Effector memory CD4-positive, alpha-beta T cell (primary cell): ENCODE results near the gene ZNF701.
A peak's percentile ranks its signal among the peaks of the same experiment; 100 is the strongest.
"Not testable (repeated sequence)": the region's sequence is repeated elsewhere in the genome, so short reads cannot be mapped to it uniquely, and the experiment has no call there.

Source experiments
- DNase-seq, 3 donors: peaks; one replicate each; pipeline ENCODE4 v3.0.0-alpha.2; 2020
- H3K27ac ChIP-seq: 2 replicates; pipeline ENCODE4 v1.7.0; 2013; ENCODE audit warnings: mild to moderate bottlenecking, low read length, moderate library complexity; ENCODE audit not compliant: insufficient read depth, poor library complexity, severe bottlenecking
- H3K27me3 ChIP-seq: replicated peaks from 2 replicates; pipeline ENCODE4 v1.7.0; 2013; ENCODE audit warnings: mild to moderate bottlenecking, low read length; ENCODE audit not compliant: insufficient read depth, control insufficient read depth, poor library complexity, severe bottlenecking
- H3K36me3 ChIP-seq: 2 replicates; pipeline ENCODE4 v1.7.0; 2013; ENCODE audit warnings: mild to moderate bottlenecking, low read length, moderate library complexity; ENCODE audit not compliant: control insufficient read depth, insufficient read depth
- H3K4me1 ChIP-seq: 2 replicates; pipeline ENCODE4 v1.7.0; 2013; ENCODE audit warnings: low read length, mild to moderate bottlenecking; ENCODE audit not compliant: control insufficient read depth, insufficient read depth, poor library complexity, severe bottlenecking
- H3K4me3 ChIP-seq: 2 replicates; pipeline ENCODE4 v1.7.0; 2013; ENCODE audit warnings: low read length, low read depth, mild to moderate bottlenecking; ENCODE audit not compliant: insufficient read depth, poor library complexity, severe bottlenecking
- H3K9me3 ChIP-seq: 2 replicates; pipeline ENCODE4 v1.7.0; 2013; ENCODE audit warnings: mild to moderate bottlenecking, low read length, moderate library complexity; ENCODE audit not compliant: control insufficient read depth

Gene ZNF701

DNA sequence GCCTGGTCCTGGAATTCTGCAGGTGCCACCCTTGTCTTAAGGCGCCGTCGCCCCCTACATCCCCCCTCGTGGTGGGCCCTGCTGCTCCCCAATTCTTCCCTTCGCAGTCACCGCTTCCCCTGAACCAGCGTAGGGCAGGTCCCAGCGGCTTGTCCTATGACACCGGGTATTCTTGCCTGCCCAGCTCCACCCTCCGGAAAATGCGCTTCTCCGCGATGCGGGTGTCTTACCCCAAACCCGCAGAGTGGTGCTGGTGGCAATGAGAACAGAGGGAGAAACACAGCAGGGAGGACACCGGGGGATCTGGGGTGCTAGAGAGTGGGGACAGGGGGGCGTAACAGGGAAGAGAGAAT lies 33.7 kb upstream of the ZNF701 start:
- Histone ChIP-seq H3K27ac (peak overlapping the region; percentile 78), H3K4me1 (peaks cover 4% of the 10 kb centered on the region), H3K27me3 (no peaks in the 10 kb centered on the region), H3K4me3 (peak overlapping the region; percentile 79), H3K9me3 (no peaks in the 10 kb centered on the region), H3K36me3 (peaks cover 9% of the 10 kb centered on the region)
- DNase-seq, result peak; percentile 12 to 37 (median 21)

DNA sequence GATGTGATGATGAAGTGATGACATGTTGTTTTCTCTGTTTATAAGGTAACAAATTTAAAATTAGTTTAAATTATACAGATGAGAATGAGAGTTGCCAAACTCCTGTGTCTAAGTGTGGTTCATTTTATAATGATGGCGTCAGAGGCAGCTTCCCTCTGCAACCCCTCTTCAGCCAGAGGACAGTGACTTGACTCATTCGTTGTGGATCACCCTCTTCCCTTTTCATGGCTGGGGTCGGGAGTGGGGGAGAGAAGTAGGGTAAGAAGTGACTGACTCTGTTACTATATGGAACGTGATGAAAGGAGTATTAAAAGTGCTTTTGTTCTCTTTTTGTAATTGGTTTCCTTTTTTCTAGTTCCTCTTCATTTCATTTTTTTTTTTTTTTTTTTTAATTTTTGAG lies 31.3 kb upstream of the ZNF701 start:
- H3K4me3 ChIP-seq, H3K36me3 ChIP-seq, H3K9me3 ChIP-seq, DNase-seq, H3K27me3 ChIP-seq, H3K27ac ChIP-seq: not testable (repeated sequence)
- H3K4me1 ChIP-seq, result peaks cover 12% of the 10 kb centered on the region

DNA sequence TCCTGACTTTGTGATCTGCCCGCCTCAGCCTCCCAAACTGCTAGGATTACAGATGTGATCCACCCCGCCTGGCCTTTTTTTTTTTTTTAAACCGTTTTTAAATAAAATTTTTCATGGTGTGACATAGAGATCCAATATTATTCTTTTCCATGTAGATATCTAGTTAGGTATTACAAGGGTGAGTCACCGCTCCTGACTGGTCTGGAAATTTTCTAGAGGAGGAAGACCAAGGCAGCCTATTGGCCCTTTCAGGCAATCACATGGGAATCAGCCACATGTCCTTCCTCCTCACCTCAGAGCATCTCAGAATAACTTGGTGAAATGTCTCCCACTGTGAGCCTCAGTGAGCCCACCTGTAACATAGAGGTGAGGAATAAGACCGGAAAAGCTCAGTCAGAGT lies 28.9 kb upstream of the ZNF701 start:
- H3K4me1 ChIP-seq, H3K27me3 ChIP-seq, H3K9me3 ChIP-seq, H3K27ac ChIP-seq, H3K4me3 ChIP-seq, DNase-seq: not testable (repeated sequence)
- H3K36me3 ChIP-seq, result peaks cover 23% of the 10 kb centered on the region

DNA sequence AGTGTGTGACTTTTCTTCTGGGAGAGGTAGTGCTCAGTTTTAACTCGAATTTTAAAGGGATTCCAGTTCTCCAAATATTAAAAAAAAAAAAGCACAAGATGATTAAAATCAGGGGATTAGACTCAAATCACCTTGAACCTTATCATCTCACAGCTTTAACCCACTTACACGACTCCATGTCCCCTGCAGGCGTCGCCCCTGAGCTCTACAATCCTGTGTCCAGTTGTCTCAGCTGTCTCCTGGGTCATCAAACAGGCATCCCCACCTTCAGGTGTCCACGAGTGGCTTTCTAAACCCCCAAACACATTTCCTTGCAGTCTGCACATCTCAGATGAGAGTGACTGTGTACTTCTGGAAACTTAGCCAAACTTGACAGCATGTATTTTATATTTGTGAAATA lies 28.5 kb upstream of the ZNF701 start:
- no peak overlapping the region for H3K4me3 ChIP-seq
- DNase-seq, result no peak
- H3K27me3 ChIP-seq, result no peaks in the 10 kb centered on the region
- no peaks in the 10 kb centered on the region for H3K9me3 ChIP-seq
- no peak overlapping the region for H3K27ac ChIP-seq
- peaks cover 27% of the 10 kb centered on the region for H3K36me3 ChIP-seq
- peaks cover 8% of the 10 kb centered on the region for H3K4me1 ChIP-seq

DNA sequence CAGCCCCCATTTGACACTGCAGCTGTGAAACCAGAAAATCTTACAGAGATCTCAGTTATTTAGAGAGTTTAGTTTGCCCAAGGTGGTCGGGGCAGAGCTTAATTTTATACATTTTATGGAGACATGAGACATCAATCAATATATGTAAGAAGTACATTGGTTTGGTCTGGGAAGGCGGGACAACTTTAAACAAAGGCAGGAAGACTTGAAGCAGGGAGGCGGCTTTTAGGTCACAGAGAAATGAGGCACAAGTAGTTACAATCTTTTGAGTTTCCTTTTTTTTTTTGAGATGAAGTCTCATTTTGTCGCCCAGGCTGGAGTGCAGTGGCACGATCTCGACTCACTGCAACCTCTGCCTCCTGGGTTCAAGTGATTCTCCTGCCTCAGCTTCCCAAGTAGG lies 27.5 kb upstream of the ZNF701 start:
- not testable (repeated sequence) for H3K27me3 ChIP-seq, H3K27ac ChIP-seq, H3K4me3 ChIP-seq, H3K9me3 ChIP-seq, H3K4me1 ChIP-seq, DNase-seq
- peaks cover 36% of the 10 kb centered on the region for H3K36me3 ChIP-seq

DNA sequence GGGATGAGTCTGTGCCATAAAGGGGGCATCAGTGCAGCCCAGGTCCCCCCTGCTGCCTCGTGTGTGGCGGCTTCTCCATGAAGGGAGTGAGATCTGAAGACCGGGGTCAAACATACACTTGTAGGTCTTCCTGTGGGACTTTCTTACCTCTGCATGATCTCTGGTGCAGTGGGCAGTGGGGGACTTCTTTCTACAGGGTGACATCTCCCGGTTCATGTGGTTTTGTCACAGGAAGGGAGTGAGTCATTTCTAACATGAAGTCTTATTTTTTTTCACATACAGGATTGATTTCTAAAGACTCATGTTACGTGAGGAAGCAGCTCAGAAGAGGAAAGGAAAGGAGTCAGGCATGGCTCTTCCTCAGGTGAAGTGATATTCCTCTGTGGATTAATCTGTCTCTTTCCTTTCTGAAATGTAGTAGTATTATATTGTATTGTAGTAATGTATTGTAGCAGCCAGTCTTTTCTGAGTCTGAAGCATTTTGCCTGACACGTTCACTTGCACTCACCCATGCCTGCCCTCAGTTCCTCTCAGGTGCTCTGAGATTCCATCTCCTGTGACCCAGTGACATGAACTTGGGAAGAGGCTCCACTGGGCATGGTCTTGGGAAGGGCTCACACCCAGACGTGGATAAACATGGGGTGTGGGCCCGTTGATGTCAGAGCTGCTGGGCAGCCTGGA lies 27.0 kb upstream of the ZNF701 start:
- Histone ChIP-seq H3K27ac (peak overlapping the region; percentile 1), H3K27me3 (no peaks in the 10 kb centered on the region), H3K4me1 (peaks cover 8% of the 10 kb centered on the region), H3K9me3 (no peaks in the 10 kb centered on the region), H3K36me3 (peaks cover 39% of the 10 kb centered on the region), H3K4me3 (no peak overlapping the region)
- peak; percentile 4 to 22 (median 11) for DNase-seq

DNA sequence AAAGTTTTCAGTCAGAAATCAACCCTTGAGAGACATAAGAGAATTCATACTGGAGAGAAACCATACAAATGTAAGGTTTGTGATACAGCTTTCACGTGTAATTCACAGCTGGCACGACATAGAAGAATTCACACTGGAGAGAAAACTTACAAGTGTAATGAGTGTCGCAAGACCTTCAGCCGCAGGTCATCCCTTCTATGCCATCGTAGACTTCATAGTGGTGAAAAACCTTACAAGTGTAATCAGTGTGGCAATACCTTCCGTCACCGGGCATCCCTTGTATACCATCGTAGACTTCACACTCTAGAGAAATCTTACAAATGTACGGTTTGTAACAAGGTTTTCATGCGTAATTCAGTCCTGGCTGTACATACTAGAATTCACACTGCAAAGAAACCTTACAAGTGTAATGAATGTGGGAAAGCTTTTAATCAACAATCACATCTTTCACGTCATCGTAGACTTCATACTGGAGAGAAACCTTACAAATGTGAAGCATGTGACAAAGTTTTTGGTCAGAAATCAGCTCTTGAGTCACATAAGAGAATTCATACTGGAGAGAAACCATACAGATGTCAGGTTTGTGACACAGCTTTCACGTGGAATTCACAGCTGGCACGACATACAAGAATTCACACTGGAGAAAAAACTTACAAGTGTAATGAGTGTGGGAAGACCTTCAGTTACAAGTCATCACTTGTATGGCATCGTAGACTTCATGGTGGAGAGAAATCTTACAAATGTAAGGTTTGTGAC lies 15.7 kb upstream of the ZNF701 start:
- no peaks in the 10 kb centered on the region for H3K4me1 ChIP-seq
- H3K9me3 ChIP-seq, result peaks cover 25% of the 10 kb centered on the region
- DNase-seq, result no peak
- peak overlapping the region; percentile 7 for H3K4me3 ChIP-seq
- H3K27ac ChIP-seq, result no peak overlapping the region
- no peaks in the 10 kb centered on the region for H3K27me3 ChIP-seq
- peaks cover 54% of the 10 kb centered on the region for H3K36me3 ChIP-seq

DNA sequence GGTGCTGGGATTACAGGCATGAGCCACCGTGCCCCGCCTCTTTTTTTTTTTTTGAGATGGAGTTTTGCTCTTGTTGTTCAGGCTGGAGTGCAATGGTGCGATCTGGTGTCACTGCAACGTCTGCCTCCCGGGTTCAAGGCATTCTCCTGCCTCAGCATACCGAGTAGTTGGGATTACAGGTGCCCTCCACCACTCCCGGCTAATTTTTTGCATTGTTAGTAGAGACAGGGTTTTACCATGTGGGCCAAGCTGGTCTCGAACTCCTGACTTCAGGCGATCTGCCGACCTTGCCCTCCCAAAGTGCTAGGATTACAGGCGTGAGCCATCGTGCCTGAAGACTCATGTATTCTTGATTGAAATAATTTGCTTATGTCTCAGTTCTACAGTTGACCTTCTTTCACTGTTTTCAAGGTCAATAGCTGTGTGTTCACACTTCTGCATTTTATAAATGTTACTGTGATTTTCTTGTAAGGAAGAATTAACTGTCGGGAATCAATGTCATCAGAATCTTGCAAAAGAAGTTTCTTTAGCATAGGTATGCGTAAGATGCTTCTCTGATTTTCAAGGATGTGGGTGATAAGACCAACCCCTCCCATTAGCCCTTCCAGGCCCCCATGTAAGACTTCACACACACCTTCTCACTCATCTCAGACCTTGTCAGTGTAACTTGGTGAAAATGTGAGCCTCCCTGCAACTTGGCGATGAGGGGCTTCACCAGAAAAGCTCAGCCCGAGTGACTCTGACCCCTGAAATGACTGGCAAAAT lies 12.7 kb upstream of the ZNF701 start:
- Histone ChIP-seq H3K27me3 (no peaks in the 10 kb centered on the region), H3K4me1 (no peaks in the 10 kb centered on the region), H3K27ac (no peak overlapping the region), H3K4me3 (no peak overlapping the region), H3K36me3 (peaks cover 40% of the 10 kb centered on the region), H3K9me3 (peaks cover 38% of the 10 kb centered on the region)
- no peak for DNase-seq

DNA sequence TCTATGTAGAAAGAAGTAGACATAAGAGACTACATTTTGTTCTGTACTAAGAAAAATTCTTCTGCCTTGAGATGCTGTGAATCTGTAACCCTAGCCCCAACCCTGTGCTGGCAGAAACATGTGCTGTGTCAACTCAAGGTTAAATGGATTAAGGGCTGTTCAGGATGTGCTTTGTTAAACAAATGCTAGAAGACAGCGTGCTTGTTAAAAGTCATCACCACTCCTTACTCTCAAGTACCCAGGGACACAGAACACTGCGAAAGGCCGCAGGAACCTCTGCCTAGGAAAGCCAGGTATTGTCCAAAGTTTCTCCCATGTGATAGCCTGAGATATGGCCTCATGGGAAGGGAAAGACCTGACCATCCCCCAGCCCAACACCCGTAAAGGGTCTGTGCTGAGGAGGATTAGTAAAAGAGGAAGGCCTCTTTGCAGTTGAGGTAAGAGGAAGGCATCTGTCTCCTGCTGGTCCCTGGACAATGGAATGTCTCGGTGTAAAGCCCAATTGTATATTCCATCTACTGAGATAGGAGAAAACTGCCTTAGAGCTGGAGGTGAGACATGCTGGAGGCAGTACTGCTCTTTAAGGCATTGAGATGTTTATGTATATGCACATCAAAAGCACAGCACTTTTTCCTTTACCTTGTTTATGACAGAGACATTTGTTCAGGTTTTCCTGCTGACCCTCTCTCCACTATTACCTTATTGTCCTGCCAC lies 11.2 kb upstream of the ZNF701 start:
- not testable (repeated sequence) for H3K4me1 ChIP-seq, H3K27ac ChIP-seq, H3K4me3 ChIP-seq, H3K27me3 ChIP-seq, DNase-seq
- Histone ChIP-seq H3K9me3 (peaks cover 39% of the 10 kb centered on the region), H3K36me3 (peaks cover 31% of the 10 kb centered on the region)
